Fibroblast of lung (primary cell): ENCODE data around the gene FNTB.

Experiments
- EZH2 ChIP-seq: IDR thresholded peaks from 2 replicates; pipeline ENCODE4 v1.5.1; 2012; ENCODE audit warnings: low read length, control low read depth, mild to moderate bottlenecking; ENCODE audit errors: missing control alignments
- TF ChIP-seq, protein P1 (sequence below), 2 donors: IDR thresholded peaks in 1 of 2; conservative IDR thresholded peaks in 1 of 2; 1 replicate in 1 of 2; 2 replicates in 1 of 2; pipeline ENCODE4 v1.5.1; 2011 to 2012; ENCODE audit warnings: low read length in 2 of 2, control low read depth in 1 of 2, inconsistent platforms in 1 of 2, low read depth in 1 of 2, mild to moderate bottlenecking in 1 of 2

DNA sequence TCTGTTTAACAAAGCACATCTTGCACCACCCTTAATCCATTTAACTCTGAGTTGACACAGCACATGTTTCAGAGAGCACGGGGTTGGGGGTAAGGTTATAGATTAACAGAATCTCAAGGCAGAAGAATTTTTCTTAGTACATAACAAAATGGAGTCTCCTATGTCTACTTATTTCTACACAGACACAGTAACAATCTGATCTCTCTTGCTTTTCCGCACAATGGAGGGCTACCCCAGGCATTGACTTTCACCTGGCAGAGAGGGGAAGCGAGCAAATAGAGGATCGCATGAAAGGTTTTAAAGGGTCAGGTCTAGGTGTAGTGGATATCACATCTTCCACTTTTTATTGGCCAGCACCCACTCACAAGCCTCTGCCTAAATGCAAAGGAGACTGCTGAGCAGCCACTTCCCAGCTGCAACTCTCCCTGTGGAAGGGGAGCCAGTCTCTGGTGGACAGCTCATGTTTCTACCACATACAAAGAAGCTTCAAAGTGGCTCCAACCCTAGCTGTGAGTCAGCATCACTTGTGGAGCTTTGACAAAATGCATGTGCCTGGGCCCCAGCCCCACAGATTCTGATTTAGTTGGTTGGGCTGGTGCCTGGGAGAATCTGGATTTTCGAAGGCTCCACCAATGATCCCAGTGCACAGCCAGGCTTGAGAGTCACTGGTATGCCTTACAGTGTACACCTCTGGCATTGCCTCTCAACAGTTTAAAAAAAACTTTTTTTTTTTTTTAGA lies 7.2 kb upstream of the FNTB start:
- TF ChIP-seq, protein P1, sequence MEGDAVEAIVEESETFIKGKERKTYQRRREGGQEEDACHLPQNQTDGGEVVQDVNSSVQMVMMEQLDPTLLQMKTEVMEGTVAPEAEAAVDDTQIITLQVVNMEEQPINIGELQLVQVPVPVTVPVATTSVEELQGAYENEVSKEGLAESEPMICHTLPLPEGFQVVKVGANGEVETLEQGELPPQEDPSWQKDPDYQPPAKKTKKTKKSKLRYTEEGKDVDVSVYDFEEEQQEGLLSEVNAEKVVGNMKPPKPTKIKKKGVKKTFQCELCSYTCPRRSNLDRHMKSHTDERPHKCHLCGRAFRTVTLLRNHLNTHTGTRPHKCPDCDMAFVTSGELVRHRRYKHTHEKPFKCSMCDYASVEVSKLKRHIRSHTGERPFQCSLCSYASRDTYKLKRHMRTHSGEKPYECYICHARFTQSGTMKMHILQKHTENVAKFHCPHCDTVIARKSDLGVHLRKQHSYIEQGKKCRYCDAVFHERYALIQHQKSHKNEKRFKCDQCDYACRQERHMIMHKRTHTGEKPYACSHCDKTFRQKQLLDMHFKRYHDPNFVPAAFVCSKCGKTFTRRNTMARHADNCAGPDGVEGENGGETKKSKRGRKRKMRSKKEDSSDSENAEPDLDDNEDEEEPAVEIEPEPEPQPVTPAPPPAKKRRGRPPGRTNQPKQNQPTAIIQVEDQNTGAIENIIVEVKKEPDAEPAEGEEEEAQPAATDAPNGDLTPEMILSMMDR (conservative IDR thresholded peaks at IDR 0.05 in 1 of 2, IDR thresholded peaks at IDR 0.05 in 1 of 2; ENCODE audit: low read depth in 1 of 2, low read length in 2 of 2), result no peak
- no peak for TF ChIP-seq EZH2
